Germinal center (tissue), 1 donor: Measurements from ENCODE around the gene CDH26.

ENCODE experiments used
- DNase-seq: peaks from one replicate; pipeline ENCODE4 v3.0.0; 2012; ENCODE audit warnings: mixed read lengths, low spot score

Gene CDH26

DNA sequence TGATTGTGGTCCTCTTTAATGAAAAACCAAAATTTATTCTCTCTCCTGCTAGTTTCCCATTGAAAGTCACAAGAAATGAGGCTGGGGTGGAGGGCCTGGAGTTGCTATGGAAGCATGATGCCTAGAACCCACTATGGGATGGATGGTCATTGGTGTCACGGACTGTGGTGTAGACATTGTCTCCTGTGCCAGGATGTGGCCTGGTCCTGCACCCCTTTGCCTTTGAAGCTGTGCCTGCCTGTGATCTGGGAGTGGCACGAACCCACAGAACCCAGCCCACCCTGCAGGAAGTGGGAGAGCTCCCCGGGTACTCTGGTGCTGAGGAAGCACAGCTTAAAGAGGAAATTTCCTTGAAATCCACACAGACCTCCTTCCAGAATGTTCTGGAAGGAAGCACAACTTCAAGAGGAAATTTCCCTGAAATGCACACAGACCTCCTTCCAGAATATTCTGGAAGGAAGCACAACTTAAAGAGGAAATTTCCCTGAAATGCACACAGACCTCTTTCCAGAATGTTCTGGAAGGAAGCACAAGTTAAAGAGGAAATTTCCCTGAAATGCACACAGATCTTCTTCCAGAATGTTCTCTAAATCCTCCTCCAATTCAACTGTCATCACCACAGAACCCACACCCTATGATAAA lies 105.6 kb downstream of the CDH26 start:
- DNase-seq = no peak
